Measurements from ENCODE around the gene PSMD8. TPM values are rescaled to one million over a fixed set of nuclear protein-coding genes. Genes with fewer than 3 reads are reported as not detected.

The PSMD8 gene
- total RNA-seq, 1 experiment from 2014 or later: 367 TPM

DNA sequence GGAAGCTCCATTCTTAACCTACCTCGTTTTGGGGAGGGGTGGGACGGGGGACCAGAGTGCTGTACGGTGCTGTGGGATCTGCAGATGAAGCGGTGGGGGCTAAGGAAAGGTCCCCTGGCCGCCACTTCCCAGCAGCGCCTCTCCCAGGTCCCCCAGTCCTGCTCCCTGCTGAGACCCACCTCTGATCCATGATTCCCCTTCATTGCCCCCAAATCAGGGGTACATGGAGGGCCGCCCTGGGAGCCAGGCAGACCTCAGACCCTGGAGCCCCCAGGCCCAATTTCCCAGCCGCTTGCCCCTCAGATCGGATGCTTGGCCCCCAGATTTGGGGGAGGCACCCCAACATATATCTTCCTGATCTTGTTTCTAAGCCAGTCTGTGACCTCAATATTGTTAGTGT, 24.7 kb downstream of the PSMD8 start:
- Histone ChIP-seq H3F3A (ENCODE audit: low read length, unreplicated experiment) (no peaks in the 10 kb centered on the region), H3K27ac (ENCODE audit: low read length) (no peak overlapping the region), H3K9me2 (replicated peaks; ENCODE audit: low read length) (no peaks in the 10 kb centered on the region), H3K4me1 (ENCODE audit: insufficient read depth, low read length) (peaks cover 8% of the 10 kb centered on the region; the same call in 1 of the 2 replicates), H3K4me3 (ENCODE audit: low read length) (no peak overlapping the region), H3K9ac (ENCODE audit: low read length) (no peak overlapping the region), H3K4me2 (ENCODE audit: low read length) (no peak overlapping the region), H3K79me2 (ENCODE audit: low read length) (0 out of 2 replicates have a peak, but pooled peaks cover 2% of the 10 kb centered on the region), H2AFZ (ENCODE audit: low read length) (no peak overlapping the region), H3K27me3 (ENCODE audit: low read length) (no peaks in the 10 kb centered on the region), H3K9me3 (ENCODE audit: low read length) (no peaks in the 10 kb centered on the region), H4K20me1 (ENCODE audit: low read length) (no peaks in the 10 kb centered on the region), H3K36me3 (ENCODE audit: low read depth, low read length) (no peaks in the 10 kb centered on the region)
- POLR2A ChIA-PET (ENCODE audit: unreplicated experiment): no interaction called here
- ATAC-seq (no peak), DNase-seq (no peak)
- TF ChIP-seq, protein P1, sequence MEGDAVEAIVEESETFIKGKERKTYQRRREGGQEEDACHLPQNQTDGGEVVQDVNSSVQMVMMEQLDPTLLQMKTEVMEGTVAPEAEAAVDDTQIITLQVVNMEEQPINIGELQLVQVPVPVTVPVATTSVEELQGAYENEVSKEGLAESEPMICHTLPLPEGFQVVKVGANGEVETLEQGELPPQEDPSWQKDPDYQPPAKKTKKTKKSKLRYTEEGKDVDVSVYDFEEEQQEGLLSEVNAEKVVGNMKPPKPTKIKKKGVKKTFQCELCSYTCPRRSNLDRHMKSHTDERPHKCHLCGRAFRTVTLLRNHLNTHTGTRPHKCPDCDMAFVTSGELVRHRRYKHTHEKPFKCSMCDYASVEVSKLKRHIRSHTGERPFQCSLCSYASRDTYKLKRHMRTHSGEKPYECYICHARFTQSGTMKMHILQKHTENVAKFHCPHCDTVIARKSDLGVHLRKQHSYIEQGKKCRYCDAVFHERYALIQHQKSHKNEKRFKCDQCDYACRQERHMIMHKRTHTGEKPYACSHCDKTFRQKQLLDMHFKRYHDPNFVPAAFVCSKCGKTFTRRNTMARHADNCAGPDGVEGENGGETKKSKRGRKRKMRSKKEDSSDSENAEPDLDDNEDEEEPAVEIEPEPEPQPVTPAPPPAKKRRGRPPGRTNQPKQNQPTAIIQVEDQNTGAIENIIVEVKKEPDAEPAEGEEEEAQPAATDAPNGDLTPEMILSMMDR (conservative IDR thresholded peaks at IDR 0.05; ENCODE audit: low read depth, low read length): no peak
- TF ChIP-seq EZH2phosphoT487 (IDR thresholded peaks at IDR 0.05; ENCODE audit: borderline replicate concordance, low read length): no peak
- TF ChIP-seq EZH2 (IDR thresholded peaks at IDR 0.05; ENCODE audit: low read length, unreplicated experiment): no peak
- intact Hi-C loops (cut with micrococcal nuclease): no loop called here
- no TSS peak for BruUV-seq (replicated peaks)
- CTCF ChIA-PET: no interaction called here

DNA sequence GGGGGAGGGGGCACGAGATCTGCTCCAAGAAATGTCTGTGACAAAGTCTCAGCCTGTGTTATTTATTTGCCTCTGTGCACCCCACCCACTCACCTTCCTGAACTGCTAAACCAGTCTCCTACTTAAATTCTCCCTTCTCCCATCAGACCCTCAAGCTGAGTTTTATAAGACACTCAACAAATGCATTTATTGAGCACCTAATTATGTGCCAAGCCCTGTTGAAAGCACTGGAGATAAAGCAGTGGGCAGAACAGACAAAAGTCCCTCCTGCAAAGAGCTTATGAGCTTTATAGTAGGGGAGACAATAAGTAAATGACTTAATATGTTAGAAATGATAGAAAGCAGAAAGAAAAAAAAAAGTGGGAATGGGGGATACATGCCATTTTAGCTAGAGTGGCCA, 25.2 kb downstream of the PSMD8 start:
- POLR2A ChIA-PET (ENCODE audit: unreplicated experiment): no interaction called here
- Histone ChIP-seq H4K20me1 (ENCODE audit: low read length) (no peaks in the 10 kb centered on the region), H3F3A (ENCODE audit: low read length, unreplicated experiment) (no peaks in the 10 kb centered on the region), H3K4me2 (ENCODE audit: low read length) (no peak overlapping the region), H3K36me3 (ENCODE audit: low read depth, low read length) (no peaks in the 10 kb centered on the region), H3K9ac (ENCODE audit: low read length) (no peak overlapping the region), H2AFZ (ENCODE audit: low read length) (no peak overlapping the region), H3K9me3 (ENCODE audit: low read length) (no peaks in the 10 kb centered on the region), H3K4me3 (ENCODE audit: low read length) (no peak overlapping the region), H3K79me2 (ENCODE audit: low read length) (0 out of 2 replicates have a peak, but pooled peaks cover 4% of the 10 kb centered on the region), H3K4me1 (ENCODE audit: insufficient read depth, low read length) (peaks cover 8% of the 10 kb centered on the region; the same call in 1 of the 2 replicates), H3K9me2 (replicated peaks; ENCODE audit: low read length) (no peaks in the 10 kb centered on the region), H3K27ac (ENCODE audit: low read length) (no peak overlapping the region), H3K27me3 (ENCODE audit: low read length) (no peaks in the 10 kb centered on the region)
- no peak for ATAC-seq
- BruUV-seq (replicated peaks): TSS peak; percentile 7
- TF ChIP-seq EZH2phosphoT487 (IDR thresholded peaks at IDR 0.05; ENCODE audit: borderline replicate concordance, low read length): no peak
- TF ChIP-seq, protein P1 (conservative IDR thresholded peaks at IDR 0.05; ENCODE audit: low read depth, low read length): no peak
- TF ChIP-seq EZH2 (IDR thresholded peaks at IDR 0.05; ENCODE audit: low read length, unreplicated experiment): no peak
- intact Hi-C loops (cut with micrococcal nuclease): no loop called here
- DNase-seq: no peak
- CTCF ChIA-PET: no interaction called here

DNA sequence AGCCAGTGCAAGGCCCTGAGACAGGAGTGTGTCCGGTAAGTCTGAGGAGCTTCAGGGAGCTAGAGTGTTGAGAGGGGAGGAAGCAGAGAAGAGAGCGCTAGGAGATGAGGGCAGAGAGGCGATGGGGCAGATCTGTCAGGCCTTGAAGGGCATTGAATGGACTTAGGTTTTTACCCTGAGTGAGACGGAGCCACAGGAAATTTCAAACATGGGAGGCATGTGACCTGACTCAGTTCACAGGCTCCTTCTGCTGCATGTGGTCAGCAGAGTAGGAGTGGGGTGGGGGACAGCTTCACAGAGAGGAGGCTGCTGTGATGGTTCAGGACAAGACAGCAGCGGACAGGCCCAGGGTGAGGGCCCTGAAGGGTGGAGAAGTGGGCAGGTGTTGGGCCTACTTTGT, 26.0 kb downstream of the PSMD8 start:
- POLR2A ChIA-PET (ENCODE audit: unreplicated experiment): no interaction called here
- Histone ChIP-seq H4K20me1 (ENCODE audit: low read length) (no peaks in the 10 kb centered on the region), H3K79me2 (ENCODE audit: low read length) (0 out of 2 replicates have a peak, but pooled peaks cover 4% of the 10 kb centered on the region), H3K9ac (ENCODE audit: low read length) (no peak overlapping the region), H3K4me3 (ENCODE audit: low read length) (no peak overlapping the region), H3K9me3 (ENCODE audit: low read length) (no peaks in the 10 kb centered on the region), H3K9me2 (replicated peaks; ENCODE audit: low read length) (no peaks in the 10 kb centered on the region), H3K4me2 (ENCODE audit: low read length) (no peak overlapping the region), H3K4me1 (ENCODE audit: insufficient read depth, low read length) (peaks cover 8% of the 10 kb centered on the region; the same call in 1 of the 2 replicates), H3K27me3 (ENCODE audit: low read length) (no peaks in the 10 kb centered on the region), H2AFZ (ENCODE audit: low read length) (no peak overlapping the region), H3K36me3 (ENCODE audit: low read depth, low read length) (no peaks in the 10 kb centered on the region), H3K27ac (ENCODE audit: low read length) (no peak overlapping the region), H3F3A (ENCODE audit: low read length, unreplicated experiment) (no peaks in the 10 kb centered on the region)
- ATAC-seq (no peak), DNase-seq (no peak)
- TF ChIP-seq, protein P1 (conservative IDR thresholded peaks at IDR 0.05; ENCODE audit: low read depth, low read length): no peak
- TF ChIP-seq EZH2phosphoT487 (IDR thresholded peaks at IDR 0.05; ENCODE audit: borderline replicate concordance, low read length) (no peak), EZH2 (IDR thresholded peaks at IDR 0.05; ENCODE audit: low read length, unreplicated experiment) (no peak)
- intact Hi-C loops (cut with micrococcal nuclease): loop anchor here (10.0 kb wide), 1 partner anchor 554 kb away; no protein-coding TSS in a partner anchor
- CTCF ChIA-PET: no interaction called here
- no TSS peak for BruUV-seq (replicated peaks)

Data from PC-3 (cell line).